ENCODE data around the gene SIGLECL1. TPM values are rescaled to one million over a fixed set of nuclear protein-coding genes. Genes with fewer than 3 reads are reported as not detected.

SIGLECL1 gene
- total RNA-seq, 1 experiment from 2014 or later: not detected

GRCh38 chr19:51295382-51296126, 44.7 kb downstream of the SIGLECL1 start:
- no peak for DNase-seq (ENCODE audit: low read depth)

- DNase-seq (ENCODE audit: low read depth): no peak
Measured at GRCh38 chr19:51296336-51297093, 45.6 kb downstream of the SIGLECL1 start.

GRCh38 chr19:51297406-51297805, 46.5 kb downstream of the SIGLECL1 start:
- no peak for DNase-seq (ENCODE audit: low read depth)

GRCh38 chr19:51301266-51301665, 50.4 kb downstream of the SIGLECL1 start:
- no peak for DNase-seq (ENCODE audit: low read depth)

- no peak for DNase-seq (ENCODE audit: low read depth)
Measured at GRCh38 chr19:51305479-51305878, 54.6 kb downstream of the SIGLECL1 start.

GRCh38 chr19:51311351-51312257, 60.7 kb downstream of the SIGLECL1 start, which contains the start of gene IGLON5:
Gene IGLON5, plus strand, starts transcription at chr19:51311644. Its CDS starts 204 bp downstream, at chr19:51311848.
- no peak for DNase-seq (ENCODE audit: low read depth)

- no peak for DNase-seq (ENCODE audit: low read depth)
Measured at GRCh38 chr19:51316688-51317087, 65.8 kb downstream of the SIGLECL1 start.

GRCh38 chr19:51317376-51317775, 66.5 kb downstream of the SIGLECL1 start:
- DNase-seq (ENCODE audit: low read depth): peak; percentile 18

GRCh38 chr19:51317968-51318367, 67.1 kb downstream of the SIGLECL1 start:
- no peak for DNase-seq (ENCODE audit: low read depth)

Other genes starting within 250 kb of the SIGLECL1 start
- not detected in 2 replicates for gene KLK8, start 249.5 kb upstream of the SIGLECL1 start, total RNA-seq (2014; rRNA removed; shearing (Covaris generic))
- not detected in 2 replicates for gene KLK10, start 231.4 kb upstream of the SIGLECL1 start, total RNA-seq (2014; rRNA removed; shearing (Covaris generic))
- not detected in 2 replicates for gene KLK11, start 224.5 kb upstream of the SIGLECL1 start, total RNA-seq (2014; rRNA removed; shearing (Covaris generic))
- not detected in 2 replicates for gene KLK12, start 216.1 kb upstream of the SIGLECL1 start, total RNA-seq (2014; rRNA removed; shearing (Covaris generic))
- not detected in 2 replicates for gene KLK13, start 186.0 kb upstream of the SIGLECL1 start, total RNA-seq (2014; rRNA removed; shearing (Covaris generic))
- gene KLK14, start 168.2 kb upstream of the SIGLECL1 start, total RNA-seq (2014; rRNA removed; shearing (Covaris generic)): not detected in 2 replicates
- 1.4 and 9.7 TPM in 2 replicates for gene CTU1, start 142.7 kb upstream of the SIGLECL1 start, total RNA-seq (2014; rRNA removed; shearing (Covaris generic))
- 0.27 TPM in 1 of 2 replicates, not detected in the other for gene SIGLEC9, start 126.2 kb upstream of the SIGLECL1 start, total RNA-seq (2014; rRNA removed; shearing (Covaris generic))
- not detected in 2 replicates for gene SIGLEC7, start 108.8 kb upstream of the SIGLECL1 start, total RNA-seq (2014; rRNA removed; shearing (Covaris generic))
- 3.8 and 4.6 TPM in 2 replicates for gene CD33, start 26.0 kb upstream of the SIGLECL1 start, total RNA-seq (2014; rRNA removed; shearing (Covaris generic))
- not detected in 2 replicates for gene IGLON5, start 60.6 kb downstream of the SIGLECL1 start, total RNA-seq (2014; rRNA removed; shearing (Covaris generic))
- 0.57 and 0.86 TPM in 2 replicates for gene VSIG10L, start 91.1 kb downstream of the SIGLECL1 start, total RNA-seq (2014; rRNA removed; shearing (Covaris generic))
- 97.7 and 134 TPM in 2 replicates for gene ETFB, start 115.3 kb downstream of the SIGLECL1 start, total RNA-seq (2014; rRNA removed; shearing (Covaris generic))
- gene CLDND2, start 117.9 kb downstream of the SIGLECL1 start, total RNA-seq (2014; rRNA removed; shearing (Covaris generic)): not detected in 2 replicates
- gene NKG7, start 121.6 kb downstream of the SIGLECL1 start, total RNA-seq (2014; rRNA removed; shearing (Covaris generic)): not detected in 2 replicates
- not detected in 2 replicates for gene LIM2, start 136.9 kb downstream of the SIGLECL1 start, total RNA-seq (2014; rRNA removed; shearing (Covaris generic))
- not detected in 2 replicates for gene C19orf84, start 139.5 kb downstream of the SIGLECL1 start, total RNA-seq (2014; rRNA removed; shearing (Covaris generic))
- not detected in 2 replicates for gene SIGLEC10, start 166.6 kb downstream of the SIGLECL1 start, total RNA-seq (2014; rRNA removed; shearing (Covaris generic))
- not detected in 2 replicates for gene SIGLEC8, start 207.4 kb downstream of the SIGLECL1 start, total RNA-seq (2014; rRNA removed; shearing (Covaris generic))
- gene CEACAM18, start 227.5 kb downstream of the SIGLECL1 start, total RNA-seq (2014; rRNA removed; shearing (Covaris generic)): not detected in 2 replicates

All from M059J (cell line).